ENCODE measurements around the gene SHF.

Gene SHF

GRCh38 chr15:45203182-45203581 lies 15.4 kb upstream of the SHF start:
- 0 out of 2 replicates have a peak, but pooled peaks cover 4% of the 10 kb centered on the region for H3K4me1 ChIP-seq (ENCODE audit: insufficient read depth, low read length)
- no peaks in the 10 kb centered on the region for H3K9me3 ChIP-seq (ENCODE audit: control insufficient read depth, insufficient read depth, low read length)
- no peak overlapping the region for H3K9ac ChIP-seq (ENCODE audit: low read depth, low read length)
- no peaks in the 10 kb centered on the region for H3K36me3 ChIP-seq (ENCODE audit: insufficient read depth, low read length)

DNA sequence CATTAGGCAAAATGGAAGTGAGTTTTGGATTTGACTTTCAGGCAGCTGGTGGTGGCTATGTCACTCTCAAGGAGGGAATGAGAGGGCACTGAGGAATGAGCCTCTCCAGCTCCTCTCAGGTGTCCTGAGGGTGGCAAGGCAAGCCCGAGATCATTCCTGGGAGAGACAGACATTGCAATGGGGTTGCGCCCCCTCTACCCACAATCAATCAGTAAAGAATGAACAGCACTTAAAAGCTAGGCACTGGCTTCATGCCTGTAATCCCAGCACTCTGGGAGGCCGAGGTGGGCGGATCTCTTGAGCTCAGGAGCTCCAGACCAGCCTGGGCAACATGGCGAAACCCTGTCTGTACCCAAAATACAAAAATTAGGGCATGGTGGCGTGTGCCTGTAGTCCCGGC lies 14.1 kb upstream of the SHF start:
- no peaks in the 10 kb centered on the region for H3K9me3 ChIP-seq (ENCODE audit: control insufficient read depth, insufficient read depth, low read length)
- H3K36me3 ChIP-seq (ENCODE audit: insufficient read depth, low read length), result no peaks in the 10 kb centered on the region
- H3K4me1 ChIP-seq (ENCODE audit: insufficient read depth, low read length), result 0 out of 2 replicates have a peak, but pooled peaks cover 4% of the 10 kb centered on the region
- no peak overlapping the region for H3K9ac ChIP-seq (ENCODE audit: low read depth, low read length)

GRCh38 chr15:45201557-45201859 lies 13.7 kb upstream of the SHF start:
- Histone ChIP-seq H3K9ac (ENCODE audit: low read depth, low read length) (no peak overlapping the region), H3K36me3 (ENCODE audit: insufficient read depth, low read length) (no peaks in the 10 kb centered on the region), H3K4me1 (ENCODE audit: insufficient read depth, low read length) (0 out of 2 replicates have a peak, but pooled peaks cover 4% of the 10 kb centered on the region)

DNA sequence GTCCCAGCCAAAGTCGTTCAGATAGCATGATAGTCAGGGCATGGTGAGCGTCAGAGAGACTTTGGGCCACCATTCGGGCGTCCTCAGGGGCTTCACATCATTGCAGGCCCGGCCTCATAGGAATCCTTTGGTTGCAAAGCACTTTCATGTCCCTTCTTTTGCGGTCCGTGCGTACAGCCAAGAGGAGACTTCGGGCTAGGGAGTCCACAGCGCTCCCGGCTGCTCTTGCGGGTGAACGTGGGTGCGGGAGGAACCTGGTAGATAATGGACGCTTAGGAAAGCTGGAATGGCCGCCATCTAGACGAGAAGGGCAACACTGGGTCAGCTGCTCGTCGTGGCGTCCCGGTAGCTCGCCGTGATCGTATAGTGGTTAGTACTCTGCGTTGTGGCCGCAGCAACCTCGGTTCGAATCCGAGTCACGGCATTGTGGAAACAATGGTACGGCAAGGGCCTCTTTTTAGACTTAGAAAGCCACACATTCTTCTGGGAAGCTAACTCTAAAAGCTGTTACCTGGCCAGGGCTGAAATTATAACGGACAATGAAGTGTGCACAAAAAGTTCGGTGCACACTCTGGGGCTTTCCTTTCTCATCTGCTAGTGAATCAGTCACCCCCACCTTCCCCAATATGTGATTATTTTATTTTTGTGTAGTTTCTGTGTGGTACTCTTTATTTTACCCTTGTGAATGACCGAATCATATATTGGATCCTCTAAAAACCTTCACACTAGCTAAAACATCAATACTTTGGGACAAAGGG lies 13.2 kb upstream of the SHF start:
- Histone ChIP-seq H3K4me1 (ENCODE audit: insufficient read depth, low read length) (0 out of 2 replicates have a peak, but pooled peaks cover 4% of the 10 kb centered on the region), H3K9me3 (ENCODE audit: control insufficient read depth, insufficient read depth, low read length) (no peaks in the 10 kb centered on the region)

More at GRCh38 chr15:45201557-45201859, 13.7 kb upstream of the SHF start:
- H3K9me3 ChIP-seq (ENCODE audit: control insufficient read depth, insufficient read depth, low read length), result no peaks in the 10 kb centered on the region

DNA sequence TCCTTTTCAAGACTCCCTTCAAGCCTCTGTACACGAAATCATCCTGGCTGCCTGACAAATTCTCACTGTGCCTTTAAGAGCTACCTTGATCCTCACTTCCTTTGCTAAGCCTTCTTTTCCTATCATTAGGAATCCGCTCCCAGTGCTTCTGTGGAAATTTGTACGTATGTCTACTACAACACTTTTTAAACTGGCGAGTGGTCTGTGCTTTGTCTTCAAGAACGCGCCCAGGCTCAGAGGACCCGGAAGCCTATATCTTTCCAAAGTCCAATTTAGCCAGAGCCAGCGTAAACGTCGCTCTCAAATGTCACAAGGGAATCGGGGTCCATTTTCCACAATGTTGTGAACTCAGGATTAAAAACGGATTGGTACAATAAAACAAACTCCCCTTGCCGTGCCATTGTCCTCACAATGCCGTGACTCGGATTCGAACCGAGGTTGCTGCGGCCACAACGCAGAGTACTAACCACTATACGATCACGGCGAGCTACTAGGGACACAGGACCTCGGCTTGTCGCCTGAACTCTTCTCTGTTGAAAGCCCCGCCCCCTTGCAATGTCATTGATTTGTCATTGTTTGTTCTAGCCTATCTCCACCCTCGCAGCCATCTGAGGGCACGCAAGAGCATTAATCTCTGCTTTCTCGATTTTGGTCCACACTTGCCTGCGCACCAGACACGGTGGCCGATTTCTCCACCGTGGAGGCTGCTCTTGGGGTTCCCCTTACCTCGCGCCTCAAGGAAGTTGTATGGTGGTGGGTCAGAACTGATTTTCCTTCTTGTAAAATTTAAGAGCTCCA lies 12.4 kb upstream of the SHF start:
- H3K36me3 ChIP-seq (ENCODE audit: insufficient read depth, low read length), result no peaks in the 10 kb centered on the region
- H3K4me1 ChIP-seq (ENCODE audit: insufficient read depth, low read length), result 0 out of 2 replicates have a peak, but pooled peaks cover 4% of the 10 kb centered on the region
- H3K9ac ChIP-seq (ENCODE audit: low read depth, low read length), result peak overlapping the region; percentile 96
- no peaks in the 10 kb centered on the region for H3K9me3 ChIP-seq (ENCODE audit: control insufficient read depth, insufficient read depth, low read length)

More for the DNA sequence above, 13.2 kb upstream of the SHF start:
- Histone ChIP-seq H3K36me3 (ENCODE audit: insufficient read depth, low read length) (no peaks in the 10 kb centered on the region), H3K9ac (ENCODE audit: low read depth, low read length) (peak overlapping the region; percentile 96)

GRCh38 chr15:45199136-45199810 lies 11.5 kb upstream of the SHF start:
- H3K9ac ChIP-seq (ENCODE audit: low read depth, low read length), result peak overlapping the region; percentile 96
- H3K36me3 ChIP-seq (ENCODE audit: insufficient read depth, low read length), result no peaks in the 10 kb centered on the region
- no peaks in the 10 kb centered on the region for H3K9me3 ChIP-seq (ENCODE audit: control insufficient read depth, insufficient read depth, low read length)
- 0 out of 2 replicates have a peak, but pooled peaks cover 4% of the 10 kb centered on the region for H3K4me1 ChIP-seq (ENCODE audit: insufficient read depth, low read length)

DNA sequence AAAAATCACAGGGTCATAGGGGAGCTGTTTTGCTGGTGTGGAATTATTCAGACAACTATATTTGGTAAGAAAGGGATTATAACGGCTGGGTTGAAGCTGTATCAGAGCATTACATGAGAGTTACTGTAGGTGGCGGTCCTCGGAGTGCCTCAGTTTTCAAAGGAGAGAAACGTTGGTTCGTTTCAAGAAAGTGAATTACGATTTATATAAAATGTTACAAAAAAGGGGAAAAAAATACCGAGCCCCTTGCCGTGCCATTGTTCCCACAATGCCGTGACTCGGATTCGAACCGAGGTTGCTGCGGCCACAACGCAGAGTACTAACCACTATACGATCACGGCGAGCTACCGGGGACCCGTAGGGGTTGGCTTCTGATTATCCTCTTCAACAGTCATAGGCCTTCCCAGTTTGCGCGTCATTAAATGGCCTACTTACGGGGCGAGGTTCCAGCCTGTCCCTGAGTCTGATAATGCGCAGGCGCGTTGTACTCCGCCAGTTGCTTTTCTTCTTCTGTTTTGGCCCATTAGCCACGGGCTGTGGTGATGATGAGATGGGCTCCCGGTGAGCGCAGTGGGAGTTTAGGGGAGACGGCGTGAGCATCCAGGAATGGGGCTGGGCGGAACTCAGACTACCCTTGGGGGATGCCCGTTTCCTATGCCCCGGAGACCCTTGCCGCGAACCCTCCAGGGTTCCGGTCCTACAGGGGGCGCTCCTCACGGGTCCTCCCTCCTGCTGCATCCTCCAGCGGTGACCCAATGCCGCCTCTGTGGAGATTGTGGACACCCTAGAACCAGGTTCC lies 10.8 kb upstream of the SHF start:
- H3K4me1 ChIP-seq (ENCODE audit: insufficient read depth, low read length), result 0 out of 2 replicates have a peak, but pooled peaks cover 4% of the 10 kb centered on the region
- H3K9ac ChIP-seq (ENCODE audit: low read depth, low read length), result peak overlapping the region; percentile 96
- H3K9me3 ChIP-seq (ENCODE audit: control insufficient read depth, insufficient read depth, low read length), result no peaks in the 10 kb centered on the region
- H3K36me3 ChIP-seq (ENCODE audit: insufficient read depth, low read length), result no peaks in the 10 kb centered on the region

GRCh38 chr15:45197512-45197911 lies 9.7 kb upstream of the SHF start:
- no peaks in the 10 kb centered on the region for H3K9me3 ChIP-seq (ENCODE audit: control insufficient read depth, insufficient read depth, low read length)
- no peaks in the 10 kb centered on the region for H3K36me3 ChIP-seq (ENCODE audit: insufficient read depth, low read length)
- 0 out of 2 replicates have a peak, but pooled peaks cover 4% of the 10 kb centered on the region for H3K4me1 ChIP-seq (ENCODE audit: insufficient read depth, low read length)
- peak overlapping the region; percentile 68; the same call in 1 of the 2 replicates for H3K9ac ChIP-seq (ENCODE audit: low read depth, low read length)

DNA sequence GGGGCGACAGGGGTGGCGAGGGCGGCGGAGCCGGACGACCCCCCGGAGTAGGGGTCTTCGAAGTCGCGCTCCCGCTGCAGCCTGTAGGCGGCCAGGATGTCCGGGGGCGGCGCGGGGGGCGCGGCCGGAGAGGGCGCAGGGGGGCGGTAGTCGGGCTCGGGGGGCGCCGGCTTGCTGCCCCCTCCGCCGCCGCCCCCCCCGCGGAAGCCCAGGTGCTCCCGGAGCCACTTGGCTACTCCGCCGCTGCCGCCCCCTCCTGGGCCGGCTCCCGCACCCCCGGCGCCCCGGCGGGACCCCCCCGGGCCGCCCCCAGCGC lies 230 bp downstream of the SHF start:
- Histone ChIP-seq H3K9ac (ENCODE audit: low read depth, low read length) (peak overlapping the region; percentile 77; the same call in 1 of the 2 replicates), H3K4me1 (ENCODE audit: insufficient read depth, low read length) (peaks cover 21% of the 10 kb centered on the region)

GRCh38 chr15:45186771-45187577 lies 792 bp downstream of the SHF start:
- Histone ChIP-seq H3K9me3 (ENCODE audit: control insufficient read depth, insufficient read depth, low read length) (no peaks in the 10 kb centered on the region), H3K4me1 (ENCODE audit: insufficient read depth, low read length) (peaks cover 22% of the 10 kb centered on the region), H3K9ac (ENCODE audit: low read depth, low read length) (peak overlapping the region; percentile 77), H3K36me3 (ENCODE audit: insufficient read depth, low read length) (no peaks in the 10 kb centered on the region)

More for the DNA sequence above, 230 bp downstream of the SHF start:
- no peaks in the 10 kb centered on the region for H3K36me3 ChIP-seq (ENCODE audit: insufficient read depth, low read length)
- no peaks in the 10 kb centered on the region for H3K9me3 ChIP-seq (ENCODE audit: control insufficient read depth, insufficient read depth, low read length)

DNA sequence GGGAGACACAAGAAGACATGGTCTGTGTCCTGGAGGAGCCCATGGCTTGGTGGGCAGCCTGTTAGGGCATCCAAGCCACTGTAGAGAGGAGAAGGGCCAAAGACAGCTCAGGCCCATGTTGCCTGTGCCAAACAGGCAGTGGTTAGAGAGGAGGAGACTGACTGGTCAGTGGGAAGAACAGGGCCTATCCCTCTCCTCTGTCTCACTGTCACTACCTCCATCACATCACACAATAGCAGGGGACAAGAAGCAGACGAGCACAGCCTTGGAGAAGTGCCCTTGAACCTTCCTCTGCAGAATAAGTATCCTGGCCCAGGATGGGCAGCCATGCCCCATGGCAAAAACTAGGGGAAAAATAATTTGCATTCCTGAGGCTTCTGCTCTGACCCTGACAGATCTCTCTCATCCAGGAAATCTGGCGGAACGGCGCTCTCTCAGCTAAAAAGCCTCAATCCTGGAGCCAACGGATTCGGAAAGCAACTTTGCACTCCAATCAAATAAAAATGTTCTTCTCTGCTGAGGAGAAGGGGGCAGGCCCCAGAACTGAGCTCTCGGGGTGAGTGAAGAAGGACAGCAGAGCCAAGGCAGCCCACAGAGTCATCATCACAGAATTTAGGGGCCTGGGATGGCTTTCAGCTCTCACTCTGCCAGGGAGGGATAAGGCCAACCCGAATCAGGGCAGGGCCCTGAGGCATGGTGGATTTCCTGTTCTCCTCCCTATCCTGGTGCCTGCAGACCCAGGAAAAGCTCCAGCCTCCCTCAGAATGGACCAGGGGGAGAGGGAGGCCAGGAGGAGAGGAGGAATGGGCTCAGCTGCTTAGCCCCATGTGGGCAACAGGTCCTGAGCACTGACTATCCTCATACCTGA lies 1.6 kb downstream of the SHF start:
- no peaks in the 10 kb centered on the region for H3K9me3 ChIP-seq (ENCODE audit: control insufficient read depth, insufficient read depth, low read length)
- H3K4me1 ChIP-seq (ENCODE audit: insufficient read depth, low read length), result peaks cover 29% of the 10 kb centered on the region
- peak overlapping the region; percentile 77 for H3K9ac ChIP-seq (ENCODE audit: low read depth, low read length)
- H3K36me3 ChIP-seq (ENCODE audit: insufficient read depth, low read length), result no peaks in the 10 kb centered on the region

DNA sequence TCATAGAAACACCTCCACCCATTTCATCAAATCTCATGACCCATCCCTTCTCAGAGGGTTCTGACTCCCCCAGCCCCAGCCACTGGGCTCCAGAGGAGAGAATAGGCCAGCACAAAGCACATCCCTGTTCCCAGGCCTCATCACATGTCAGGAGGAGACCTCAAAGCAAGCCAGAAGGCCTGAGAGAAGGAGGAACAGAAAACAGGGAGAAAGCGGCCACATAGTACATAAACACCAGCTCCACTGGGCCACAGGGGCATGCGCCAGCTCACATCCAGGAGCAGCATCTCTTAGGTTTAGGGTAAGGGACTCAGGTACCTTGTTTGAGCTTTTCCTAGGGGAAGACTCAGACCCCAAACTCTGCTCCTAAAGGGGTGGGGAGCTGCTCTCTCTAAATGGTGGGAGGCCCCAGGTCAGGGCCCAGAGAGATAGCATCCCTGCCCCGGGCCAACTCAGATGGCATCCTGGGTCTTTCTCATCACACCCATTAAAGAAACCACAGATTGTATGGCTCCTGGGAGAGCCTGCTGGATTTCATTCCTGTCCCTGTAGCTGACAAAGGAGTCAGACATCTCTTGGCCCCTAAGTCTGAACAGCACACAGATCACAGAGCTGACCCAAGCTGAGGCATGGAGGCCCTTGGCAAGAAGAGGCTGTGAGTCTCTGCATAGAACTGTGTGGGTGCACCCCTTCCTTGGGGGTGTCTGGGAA lies 2.5 kb downstream of the SHF start:
- Histone ChIP-seq H3K4me1 (ENCODE audit: insufficient read depth, low read length) (peaks cover 29% of the 10 kb centered on the region), H3K36me3 (ENCODE audit: insufficient read depth, low read length) (no peaks in the 10 kb centered on the region), H3K9me3 (ENCODE audit: control insufficient read depth, insufficient read depth, low read length) (no peaks in the 10 kb centered on the region), H3K9ac (ENCODE audit: low read depth, low read length) (no peak overlapping the region)
